CD1c-positive myeloid dendritic cell (primary cell): ENCODE measurements around the gene GPC6.

ENCODE experiments used
- DNase-seq: peaks from one replicate; pipeline ENCODE4 v3.0.0-alpha.2; 2016; ENCODE audit errors: extremely low spot score

The GPC6 gene

DNA sequence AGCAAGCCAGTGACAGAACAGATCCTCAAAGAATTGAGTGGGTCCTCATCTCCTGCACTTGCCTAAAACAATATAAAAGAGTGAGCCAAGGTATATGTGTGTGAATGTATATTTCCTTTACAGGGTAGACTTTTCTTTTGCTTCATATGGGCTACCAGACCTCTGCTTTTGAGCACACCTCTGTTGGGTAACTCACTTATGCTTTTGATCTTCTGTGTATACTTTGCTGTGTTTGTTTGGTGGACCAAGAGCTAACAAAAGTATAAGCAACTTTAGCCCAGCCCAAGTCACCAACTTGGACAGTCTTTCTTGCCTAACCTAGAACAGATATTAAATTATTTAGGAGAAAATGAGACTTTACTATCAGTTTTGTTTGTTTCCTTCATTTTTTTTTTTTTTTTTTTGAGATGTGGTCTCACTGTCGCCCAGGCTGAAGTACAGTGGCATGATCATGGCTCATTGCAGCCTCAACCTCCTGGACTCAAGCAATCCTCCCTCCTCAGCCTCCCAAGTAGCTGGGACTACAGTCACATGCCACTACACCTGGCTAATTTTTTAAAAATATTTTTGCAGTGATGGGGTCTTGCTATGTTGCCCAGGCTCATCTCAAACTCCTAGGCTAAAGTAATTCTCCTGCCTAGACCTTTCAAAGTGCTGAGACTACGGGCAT, 739.8 kb downstream of the GPC6 start:
- no peak for DNase-seq

DNA sequence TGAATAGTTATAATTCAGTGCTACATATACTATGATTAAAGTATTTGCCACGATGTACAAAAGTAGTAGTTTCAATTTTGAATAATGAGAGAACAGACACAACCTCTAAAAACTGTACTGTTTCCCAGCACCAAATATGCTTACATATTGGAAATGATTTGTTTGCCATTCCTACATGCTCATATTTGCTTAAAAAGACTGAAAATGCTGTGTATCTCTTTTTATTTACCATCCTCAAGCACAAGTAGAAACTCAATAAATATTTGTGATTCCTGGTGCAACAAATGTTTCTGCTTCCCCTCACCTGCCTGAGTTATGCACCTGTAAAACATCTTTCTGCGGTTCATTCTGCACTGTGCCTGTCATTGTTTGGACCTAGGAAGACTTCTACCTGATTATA, 740.7 kb downstream of the GPC6 start:
- no peak for DNase-seq

DNA sequence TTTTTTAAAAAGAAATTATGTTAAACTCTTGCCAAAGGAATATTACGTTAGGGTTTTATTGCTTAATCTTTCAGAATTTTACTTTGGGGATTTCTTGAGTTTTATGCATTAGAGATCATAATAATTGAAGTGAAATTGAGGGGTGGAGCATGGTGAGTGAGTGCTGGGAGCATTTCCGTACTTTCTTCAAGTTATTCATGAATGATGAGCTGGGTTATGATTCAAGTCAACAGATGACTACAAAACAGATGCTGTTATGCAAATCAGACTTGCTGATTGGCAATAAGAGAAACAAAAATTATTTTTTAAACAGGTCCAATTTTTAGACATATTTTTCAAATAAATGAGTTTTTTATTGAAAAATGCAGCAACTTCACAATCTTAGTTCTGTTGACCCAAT, 748.6 kb downstream of the GPC6 start:
- no peak for DNase-seq

DNA sequence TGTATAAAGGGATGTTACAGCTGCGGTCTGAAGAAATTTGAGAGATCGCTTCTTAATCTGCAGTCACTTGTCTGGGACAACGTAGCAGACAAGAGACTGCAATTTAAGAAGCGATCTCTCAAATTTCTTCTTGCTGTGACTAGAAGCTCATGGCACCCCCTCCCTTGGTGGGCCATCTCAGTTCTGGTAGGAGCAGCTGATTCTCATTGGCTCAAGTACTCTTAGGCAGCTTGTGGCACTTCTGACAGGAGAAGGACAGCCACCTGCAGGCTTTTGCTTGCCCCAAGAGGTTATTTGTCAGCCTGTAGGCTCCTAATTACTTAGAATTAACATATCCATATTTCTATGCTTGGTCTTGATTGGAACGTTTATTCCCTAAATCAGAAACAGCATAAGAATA, 749.9 kb downstream of the GPC6 start:
- DNase-seq: no peak

DNA sequence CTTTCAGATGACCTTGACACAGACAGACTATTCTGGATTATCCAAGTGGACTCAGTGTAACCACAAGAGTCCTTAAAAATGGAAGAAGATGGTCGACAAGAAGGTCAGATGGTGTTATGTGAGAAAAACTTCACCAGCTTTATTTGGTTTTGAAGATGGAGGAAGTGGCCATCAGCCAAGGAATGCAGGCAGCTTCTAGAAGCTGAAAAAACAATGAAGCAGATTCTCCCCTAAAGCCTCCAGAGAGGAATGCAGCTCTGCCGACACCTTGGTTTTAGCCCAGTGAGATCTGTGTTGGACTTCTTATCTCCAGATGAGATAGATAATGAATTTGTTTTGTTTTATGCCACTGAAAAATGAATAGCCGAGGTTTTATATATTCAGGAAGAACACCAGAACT, 751.4 kb downstream of the GPC6 start:
- no peak for DNase-seq

DNA sequence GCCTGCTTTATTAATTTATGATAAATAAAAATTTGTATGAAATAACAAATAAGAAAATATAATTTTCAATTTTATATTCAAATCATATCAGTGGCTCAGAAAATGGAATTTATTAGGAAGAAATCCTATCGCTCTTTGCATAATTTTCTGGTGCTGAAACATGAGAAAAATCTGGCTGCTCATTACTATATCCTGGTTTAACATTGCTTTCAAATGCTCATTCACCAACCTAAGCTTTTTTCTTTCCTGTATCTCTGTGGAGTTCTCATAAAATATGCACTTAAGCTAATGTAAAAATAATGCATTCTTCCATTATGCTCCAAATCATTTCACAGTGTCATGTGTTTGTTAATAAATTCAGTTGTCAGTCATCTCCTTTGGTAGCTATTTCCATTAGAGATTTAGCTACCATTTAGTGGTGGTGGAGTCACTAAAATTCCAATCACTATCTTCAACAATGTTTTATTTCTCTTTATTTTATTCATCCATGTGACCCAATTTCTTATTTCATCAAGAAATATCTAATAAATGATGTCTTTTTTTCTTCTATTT, 754.9 kb downstream of the GPC6 start:
- no peak for DNase-seq

DNA sequence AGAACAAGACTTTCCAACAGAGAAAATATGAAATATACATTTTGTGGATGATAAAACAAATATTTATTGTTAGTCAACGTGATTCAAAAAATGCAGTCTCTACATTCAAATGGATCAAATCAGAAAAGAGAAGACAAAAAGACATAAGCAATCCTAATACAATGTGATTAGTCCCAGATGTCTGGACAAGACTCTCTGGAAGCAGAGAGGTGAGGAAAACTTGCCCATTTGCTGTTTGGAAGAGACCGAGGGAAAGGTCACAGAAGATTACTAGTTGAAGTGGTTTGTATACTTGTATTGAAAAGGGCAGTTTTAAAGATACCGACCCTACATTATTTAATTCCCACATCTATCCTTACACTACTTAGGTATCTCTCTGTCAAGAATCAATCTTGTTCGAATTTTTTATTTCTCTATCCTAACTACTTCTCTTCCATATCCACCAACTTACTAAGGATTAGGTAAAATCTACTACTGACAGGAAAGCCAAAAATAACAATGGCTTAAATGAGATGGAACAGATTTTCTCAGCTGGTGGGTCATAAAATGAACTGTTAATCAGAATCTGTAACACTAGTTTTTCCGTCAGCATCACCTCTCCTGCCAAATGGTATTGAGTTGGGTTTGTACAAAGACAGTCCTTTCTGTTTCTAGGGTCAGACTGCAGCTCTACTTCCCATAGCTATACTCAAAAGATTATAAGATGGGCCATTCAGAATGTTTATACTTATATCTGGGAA, 755.7 kb downstream of the GPC6 start:
- no peak for DNase-seq

DNA sequence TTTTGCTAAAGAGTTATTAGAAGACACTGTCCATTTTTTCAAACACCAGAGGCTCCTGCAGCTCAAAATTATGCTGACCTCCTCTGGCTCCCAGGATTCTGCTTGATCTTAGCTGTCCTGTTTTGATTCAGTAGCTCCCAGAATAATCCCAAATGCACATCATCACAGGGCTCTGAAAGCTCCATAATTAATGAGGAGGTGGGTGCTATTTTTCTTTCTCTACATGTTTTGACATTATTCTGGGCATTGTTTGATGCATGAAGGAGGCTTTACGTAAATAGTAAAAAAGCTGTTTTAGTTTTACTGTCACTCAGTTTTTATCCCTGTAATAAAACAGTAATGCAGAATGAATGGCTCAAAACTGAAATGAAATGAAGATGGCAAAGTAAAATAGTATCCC, 757.4 kb downstream of the GPC6 start:
- DNase-seq: no peak

DNA sequence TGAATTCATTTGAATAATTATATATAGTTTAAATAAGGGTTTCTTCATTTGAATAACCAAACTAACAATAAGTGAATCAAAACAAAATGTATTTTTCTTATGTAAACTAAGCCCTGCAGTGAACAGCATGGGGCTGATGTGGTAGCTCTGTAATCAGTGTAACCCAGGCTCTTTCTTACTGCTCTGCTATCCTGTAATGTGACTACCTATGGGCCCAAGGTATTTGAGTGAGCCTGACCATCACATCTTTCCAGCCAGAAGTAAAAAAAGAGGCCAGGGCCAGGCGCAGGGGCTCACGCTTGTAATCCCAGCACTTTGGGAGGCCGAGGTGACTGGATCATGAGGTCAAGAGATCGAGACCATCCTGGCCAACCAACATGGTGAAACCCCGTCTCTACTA, 758.3 kb downstream of the GPC6 start:
- DNase-seq: no peak

DNA sequence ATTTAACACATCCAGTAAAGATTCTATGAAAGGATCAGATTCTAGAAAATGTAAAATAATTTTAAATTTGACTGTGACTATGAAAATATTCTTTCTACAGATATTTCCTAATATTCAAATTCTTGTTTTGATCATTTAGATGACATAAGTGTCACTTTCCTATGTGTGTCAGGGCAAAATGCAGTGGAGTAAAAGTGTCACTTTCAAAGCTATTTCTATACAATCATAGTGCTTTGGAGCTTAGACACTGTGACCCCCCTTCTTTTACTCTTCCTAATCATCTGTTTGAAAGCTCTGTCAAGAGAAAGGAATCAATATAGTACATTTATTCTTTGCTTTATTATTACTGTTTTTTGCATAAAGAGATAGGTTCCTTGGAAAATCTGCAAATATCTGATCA, 760.9 kb downstream of the GPC6 start:
- no peak for DNase-seq

DNA sequence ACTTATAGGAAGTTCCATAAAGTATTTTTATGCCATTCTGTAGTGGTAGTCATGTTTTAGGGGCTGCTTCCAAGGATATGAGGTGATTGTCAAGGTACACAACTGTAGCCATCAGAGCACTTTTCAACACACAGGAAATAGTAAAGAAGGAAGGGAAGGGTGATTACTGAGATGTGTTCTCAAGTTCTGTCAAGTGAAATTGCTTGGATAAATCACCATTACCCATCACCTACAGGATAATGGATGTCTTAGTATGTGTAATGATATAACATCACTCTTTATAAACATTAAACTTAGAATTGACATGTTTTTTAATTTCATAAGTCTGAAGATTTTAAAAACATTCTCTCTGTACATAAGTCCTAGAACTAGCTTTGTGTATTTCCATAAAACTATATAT, 765.0 kb downstream of the GPC6 start:
- DNase-seq: no peak

DNA sequence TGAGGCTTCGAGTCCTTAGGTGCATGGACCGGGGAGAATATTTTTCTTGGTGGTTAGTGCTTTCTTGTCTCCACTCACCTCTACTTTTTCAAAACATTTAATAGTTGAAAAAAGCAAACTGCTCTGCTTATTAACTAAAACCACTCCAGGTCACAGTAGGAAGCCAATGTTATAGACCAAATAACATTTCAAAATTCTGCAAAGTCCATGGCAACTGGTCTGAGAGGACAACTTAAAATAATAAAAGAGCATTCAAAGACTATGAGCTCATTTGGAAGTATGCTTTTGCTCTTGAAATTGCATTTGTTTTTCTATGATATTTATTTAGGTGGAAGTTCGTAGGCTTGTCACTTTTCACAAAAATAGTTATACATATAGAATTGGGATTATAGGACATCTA, 769.9 kb downstream of the GPC6 start:
- DNase-seq: no peak

DNA sequence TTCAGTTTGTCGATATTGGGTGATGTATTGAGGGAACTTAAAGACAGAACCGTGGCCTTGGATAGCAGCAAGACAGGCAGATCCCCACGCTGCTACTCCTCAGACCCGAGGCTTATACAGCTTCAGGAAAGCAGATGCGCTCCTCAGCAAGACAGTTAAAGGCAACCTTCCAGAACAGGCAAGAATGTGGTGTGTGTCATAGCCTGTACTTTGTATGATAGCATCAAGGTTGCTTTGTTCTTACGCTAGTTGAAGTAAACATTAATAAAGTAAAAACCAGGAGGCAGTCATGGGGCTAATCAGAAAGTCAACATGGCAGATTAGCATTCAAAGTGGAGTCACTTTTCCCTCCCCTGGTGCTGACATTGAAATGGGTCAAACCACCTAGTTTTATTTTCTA, 779.7 kb downstream of the GPC6 start:
- DNase-seq: no peak

DNA sequence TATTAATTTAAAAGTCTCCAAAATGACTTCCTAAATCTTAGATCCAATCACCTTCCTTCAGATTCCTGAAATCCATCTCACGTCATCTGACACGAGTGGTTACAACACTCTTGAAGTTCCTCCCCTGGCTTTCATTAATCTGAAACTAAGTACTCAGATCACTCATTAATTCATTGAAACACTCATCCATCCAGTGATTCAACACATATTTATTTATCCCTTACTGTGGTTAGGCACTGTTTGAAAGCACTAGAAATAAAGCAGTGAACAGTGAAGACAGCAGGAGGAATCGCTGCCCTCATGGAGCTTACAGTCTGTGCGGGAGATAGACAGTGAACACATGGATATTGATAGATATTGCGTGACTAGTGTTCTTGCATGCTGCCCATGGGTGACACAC, 780.5 kb downstream of the GPC6 start:
- no peak for DNase-seq

DNA sequence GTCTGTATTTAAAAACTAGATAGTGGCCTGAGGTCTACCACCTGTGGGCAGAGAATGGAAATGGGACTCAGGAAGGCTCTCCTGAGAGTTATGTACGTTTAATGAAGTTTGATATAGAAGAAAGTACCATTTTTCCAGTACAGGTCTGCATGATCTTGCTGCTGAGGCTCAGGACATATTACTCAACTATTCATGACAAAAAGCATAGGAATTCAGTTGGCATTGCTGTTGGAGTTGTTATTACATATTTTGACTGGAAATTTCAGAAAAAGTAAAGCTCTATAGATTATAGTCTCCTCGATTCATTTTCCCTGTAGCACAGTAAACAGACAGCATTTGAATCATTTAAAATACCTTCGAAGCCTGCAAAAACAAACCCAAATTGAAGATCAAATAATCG, 783.1 kb downstream of the GPC6 start:
- DNase-seq: no peak

DNA sequence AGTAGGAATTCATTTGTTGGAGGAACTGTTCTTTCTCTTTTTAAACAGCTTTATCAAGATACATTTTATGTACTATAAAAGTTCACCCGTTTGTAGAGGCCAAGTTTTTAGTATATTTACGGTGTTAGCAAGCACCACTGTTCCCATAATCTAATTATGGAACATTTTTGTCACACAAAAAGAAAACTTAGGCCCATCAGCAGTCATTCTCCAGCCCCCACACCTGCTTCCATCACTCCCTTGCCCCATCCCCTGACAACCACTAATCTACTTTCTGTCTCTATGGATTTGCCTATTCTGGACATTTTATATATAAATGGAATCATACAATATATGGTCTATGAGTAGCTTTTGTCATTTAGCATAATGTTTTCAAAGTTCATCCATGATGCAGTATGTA, 787.9 kb downstream of the GPC6 start:
- DNase-seq: no peak

DNA sequence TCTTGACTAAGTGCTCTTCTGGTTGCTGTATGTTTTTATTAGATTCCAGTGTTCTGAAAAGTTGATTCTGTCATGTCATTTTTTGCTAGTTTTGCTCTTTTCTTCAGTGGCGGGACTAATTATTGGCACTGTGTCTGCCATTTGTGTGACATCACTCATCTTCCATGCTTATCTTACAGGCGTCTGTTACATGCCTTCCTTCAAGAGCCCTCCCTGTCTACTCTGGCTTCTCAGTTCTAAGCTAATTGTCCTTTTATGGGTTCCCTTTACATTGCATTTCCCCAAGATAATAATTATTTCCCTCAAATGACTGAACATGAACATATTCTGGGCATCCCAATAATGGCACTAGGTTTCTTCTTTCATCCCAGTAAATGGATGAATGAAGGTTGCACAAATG, 793.8 kb downstream of the GPC6 start:
- DNase-seq: no peak

DNA sequence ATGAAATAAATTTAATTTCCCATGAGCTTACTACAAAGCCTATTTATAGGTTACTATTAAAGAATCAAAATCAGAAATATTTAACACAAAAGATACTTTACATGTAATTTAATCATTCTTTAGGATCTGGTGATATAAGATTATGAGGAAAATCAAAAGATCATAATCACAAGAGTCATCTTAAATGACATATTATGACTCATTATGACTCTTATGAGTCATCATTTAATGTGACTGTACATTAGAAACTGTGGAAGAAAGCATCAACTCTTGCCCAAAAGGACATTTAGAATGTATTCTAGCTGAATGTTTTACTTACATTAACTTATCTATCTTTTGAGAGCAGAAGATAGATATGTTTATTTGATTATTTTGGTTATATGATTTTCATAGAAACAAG, 794.2 kb downstream of the GPC6 start:
- DNase-seq: no peak

DNA sequence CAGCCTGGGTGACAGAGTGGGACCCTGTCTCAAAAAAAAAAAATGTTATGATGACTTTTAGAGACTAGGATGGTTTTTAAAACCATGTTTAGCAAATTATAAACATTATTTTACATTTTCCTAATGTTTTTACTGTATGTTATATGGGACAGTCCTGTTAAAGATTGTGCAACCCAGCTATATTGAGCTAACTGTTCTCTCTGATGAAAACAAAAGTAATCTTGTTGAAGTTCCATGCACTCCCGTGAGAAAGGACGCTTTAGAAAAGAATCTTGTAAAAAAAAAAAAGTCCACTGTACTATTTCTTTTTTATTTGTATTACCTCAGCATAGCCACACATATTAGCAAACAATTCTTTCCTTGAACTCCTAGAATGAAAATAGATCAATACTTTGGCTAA, 801.6 kb downstream of the GPC6 start:
- no peak for DNase-seq

DNA sequence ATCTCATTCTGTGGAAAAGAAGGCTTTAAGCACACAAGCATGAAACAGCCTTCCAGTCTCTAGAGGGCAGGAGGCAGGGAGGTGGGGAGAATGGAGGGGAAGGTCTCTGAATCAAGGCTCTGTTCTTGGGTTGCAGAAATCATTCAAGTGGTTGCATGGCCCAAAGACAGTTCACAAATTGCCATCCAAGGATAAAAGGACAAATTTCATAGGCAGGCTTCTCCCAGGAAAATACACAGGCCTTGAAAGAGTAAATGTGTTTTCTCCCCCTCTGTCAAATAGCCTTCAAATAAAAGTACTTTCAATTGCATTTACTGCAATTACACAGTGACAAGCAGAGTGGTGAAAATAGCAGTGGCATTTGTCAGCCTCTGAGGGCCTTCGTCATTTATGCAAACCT, 802.0 kb downstream of the GPC6 start:
- no peak for DNase-seq

DNA sequence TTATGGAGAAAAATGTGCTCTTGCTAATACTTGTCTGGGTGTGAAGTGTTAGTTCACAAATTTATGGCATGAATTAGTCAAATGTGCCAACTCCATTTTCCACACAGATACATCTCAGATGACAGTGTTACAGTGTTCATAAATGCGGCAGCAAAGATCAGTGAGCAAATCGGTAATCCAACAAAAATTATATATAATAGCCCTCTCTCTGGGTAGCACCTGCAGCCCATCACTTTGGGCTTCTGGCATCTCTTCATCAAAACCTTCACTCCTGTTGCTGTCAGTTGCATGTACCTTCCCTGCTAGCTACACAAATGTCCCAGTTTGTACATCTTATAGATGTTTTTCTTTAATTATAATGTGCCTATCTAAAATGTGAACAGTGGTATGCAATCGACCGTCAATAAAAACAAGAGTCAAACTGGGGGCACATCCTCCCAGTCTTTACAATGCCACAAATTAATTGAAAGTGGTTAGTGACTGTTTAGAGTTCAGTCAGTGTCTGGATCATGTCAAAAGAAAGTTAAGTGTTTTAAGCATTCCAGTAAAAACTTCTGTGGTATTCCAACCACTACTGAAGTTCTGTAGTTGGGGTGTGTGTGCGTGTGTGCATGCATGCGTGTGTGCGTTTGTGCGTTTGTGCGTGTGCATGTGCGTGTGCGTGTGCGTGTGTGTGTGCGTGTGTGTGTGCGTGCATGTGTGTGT, 804.0 kb downstream of the GPC6 start:
- DNase-seq: no peak

DNA sequence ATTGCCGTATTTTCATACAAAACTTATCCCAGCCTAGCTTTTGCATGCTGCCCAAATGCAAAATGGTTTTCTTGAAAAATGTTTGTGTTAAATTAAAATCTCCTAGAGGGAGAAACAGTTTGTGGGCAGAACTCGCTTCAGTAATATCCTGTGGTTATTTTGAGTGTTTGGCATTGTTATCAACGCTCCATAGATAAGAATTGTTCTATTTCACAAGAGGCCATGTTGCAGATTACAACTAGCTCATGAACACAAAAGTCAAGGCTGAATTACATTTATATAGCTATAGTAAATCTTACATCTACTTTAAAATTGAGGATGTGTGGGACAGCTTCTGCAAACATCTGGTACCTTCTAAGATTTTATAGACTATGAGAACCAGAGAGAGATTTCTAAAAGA, 805.0 kb downstream of the GPC6 start:
- DNase-seq: no peak

DNA sequence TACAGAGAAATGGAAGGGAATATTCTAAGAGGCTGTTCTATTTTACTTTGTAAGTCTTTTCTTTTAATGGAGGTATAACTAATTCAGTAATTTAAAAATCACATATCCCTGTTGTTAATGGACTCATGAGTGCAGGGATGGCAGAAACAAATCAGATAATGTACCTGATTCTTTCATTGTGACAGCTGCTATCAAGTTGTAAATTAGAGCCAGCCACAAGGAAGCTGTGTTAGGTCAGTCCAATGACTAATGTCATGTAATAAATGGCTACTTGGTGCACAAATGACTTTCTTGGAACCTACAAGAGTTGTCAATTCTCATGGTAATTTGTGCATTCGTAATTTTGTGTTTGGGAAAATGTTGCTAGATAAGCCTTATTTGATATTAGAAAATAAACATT, 806.5 kb downstream of the GPC6 start:
- no peak for DNase-seq
